CD4-positive, alpha-beta T cell treated with Interferon alpha-2 for 1 hour (primary cell): ENCODE data around the gene DCAF5.
"Not testable (repeated sequence)": the region's sequence is repeated elsewhere in the genome, so short reads cannot be mapped to it uniquely, and the experiment has no call there.

ENCODE experiments used
- DNase-seq, 2 donors: peaks; one replicate each; pipeline ENCODE4 v3.0.0-alpha.2; 2020 to 2022

The DCAF5 gene

GRCh38 chr14:69152902-69153151 is at the start of gene DCAF5:
TSS of gene DCAF5 (minus strand) at chr14:69153119. CDS start at chr14:69152978, 141 bp downstream.
- peak; percentile 94 to 95 for DNase-seq

GRCh38 chr14:69199786-69200185 is 46.9 kb upstream of the DCAF5 start:
- DNase-seq: no peak

- no peak for DNase-seq
Observed at GRCh38 chr14:69193721-69194120, 40.8 kb upstream of the DCAF5 start.

- peak; percentile 68 for DNase-seq
Observed at GRCh38 chr14:69191340-69192111, 38.6 kb upstream of the DCAF5 start, which contains the start of gene EXD2. TSS of gene EXD2 (plus strand) at chr14:69191498. CDS start at chr14:69209471, 17,973 bp downstream.

GRCh38 chr14:69190191-69190590 is 37.3 kb upstream of the DCAF5 start:
- DNase-seq: no peak

- DNase-seq: peak in 1 of 2 donors; percentile 2
Observed at GRCh38 chr14:69183735-69184134, 30.8 kb upstream of the DCAF5 start.

- not testable (repeated sequence) for DNase-seq
Observed at GRCh38 chr14:69182580-69182979, 29.7 kb upstream of the DCAF5 start.

- no peak for DNase-seq
Observed at GRCh38 chr14:69181491-69181890, 28.6 kb upstream of the DCAF5 start.

GRCh38 chr14:69175130-69175529 is 22.2 kb upstream of the DCAF5 start:
- no peak for DNase-seq

GRCh38 chr14:69171569-69171968 is 18.6 kb upstream of the DCAF5 start:
- DNase-seq: no peak

- DNase-seq: no peak
Observed at GRCh38 chr14:69170839-69171238, 17.9 kb upstream of the DCAF5 start.

GRCh38 chr14:69165787-69166186 is 12.9 kb upstream of the DCAF5 start:
- not testable (repeated sequence) for DNase-seq

GRCh38 chr14:69161590-69161989 is 8.7 kb upstream of the DCAF5 start:
- no peak for DNase-seq

- no peak for DNase-seq
Observed at GRCh38 chr14:69156224-69156623, 3.3 kb upstream of the DCAF5 start.

- DNase-seq: peak in 1 of 2 donors; percentile 19
Observed at GRCh38 chr14:69154779-69155178, 1.9 kb upstream of the DCAF5 start.

GRCh38 chr14:69153873-69154270 is 953 bp upstream of the DCAF5 start:
- DNase-seq: no peak

- DNase-seq: peak in 1 of 2 donors; percentile 16
Observed at GRCh38 chr14:69153152-69153872, 393 bp upstream of the DCAF5 start.

GRCh38 chr14:69152181-69152901 is 578 bp downstream of the DCAF5 start:
- peak; percentile 57 to 77 for DNase-seq

GRCh38 chr14:69151458-69152180 is 1.3 kb downstream of the DCAF5 start:
- peak; percentile 83 to 88 for DNase-seq

- DNase-seq: no peak
Observed at GRCh38 chr14:69149461-69150244, 3.3 kb downstream of the DCAF5 start.

- no peak for DNase-seq
Observed at GRCh38 chr14:69142101-69142500, 10.8 kb downstream of the DCAF5 start.

- no peak for DNase-seq
Observed at GRCh38 chr14:69141550-69141949, 11.4 kb downstream of the DCAF5 start.
